ENCODE results near the gene MRPL36. TPM values are rescaled to one million over a fixed set of nuclear protein-coding genes. Genes with fewer than 3 reads are reported as not detected.

Gene MRPL36
- total and polyA plus RNA-seq, 8 donors: 20.7 to 38.4 (median 29.0) TPM

GRCh38 chr5:1840741-1841521 is 41.3 kb upstream of the MRPL36 start:
- Histone ChIP-seq H3K36me3 (no peaks in the 10 kb centered on the region), H3K9me3 (no peaks in the 10 kb centered on the region), H3K4me3 (no peak overlapping the region), H3K27ac (no peak overlapping the region), H3K27me3 (peaks cover 6 to 79% of the 10 kb centered on the region in 2 donors), H3K4me1 (no peaks in the 10 kb centered on the region)
- intact Hi-C loops (cut with DNase I): no loop called here
- ATAC-seq (no peak), DNase-seq (peak in 1 of 4 donors; percentile 69)
- no peak for TF ChIP-seq CTCF (IDR thresholded peaks at IDR 0.05)

GRCh38 chr5:1840071-1840547 is 40.5 kb upstream of the MRPL36 start:
- intact Hi-C loops (cut with DNase I): no loop called here
- no peak for TF ChIP-seq CTCF (IDR thresholded peaks at IDR 0.05)
- peaks cover 6 to 86% of the 10 kb centered on the region in 2 donors for H3K27me3 ChIP-seq
- no peak overlapping the region for H3K27ac ChIP-seq
- ATAC-seq: no peak
- no peaks in the 10 kb centered on the region for H3K36me3 ChIP-seq
- no peak overlapping the region for H3K4me3 ChIP-seq
- no peaks in the 10 kb centered on the region for H3K9me3 ChIP-seq
- DNase-seq: peak in 1 of 4 donors; percentile 69
- no peaks in the 10 kb centered on the region for H3K4me1 ChIP-seq

DNA sequence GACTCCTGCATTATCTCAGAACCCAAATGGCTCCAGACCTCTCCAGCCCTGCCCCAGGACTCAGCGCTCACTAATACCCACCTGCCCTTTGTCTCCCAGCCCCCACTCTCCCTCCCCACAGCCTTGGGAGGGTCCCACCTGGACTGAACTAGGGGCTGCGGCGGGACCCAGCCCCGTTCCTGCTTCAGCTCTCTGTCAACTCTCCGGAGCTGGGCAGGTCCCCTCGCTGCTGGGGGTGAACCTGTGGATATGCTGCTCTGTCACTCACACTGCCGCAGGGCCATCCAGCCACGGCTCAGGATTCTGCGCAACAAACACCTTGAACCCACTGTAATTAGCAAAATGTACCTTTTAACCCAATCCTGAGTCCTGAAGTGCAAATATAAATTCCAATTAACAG is 38.4 kb upstream of the MRPL36 start:
- H3K9me3 ChIP-seq: no peaks in the 10 kb centered on the region
- no peak for TF ChIP-seq CTCF (IDR thresholded peaks at IDR 0.05)
- DNase-seq (peak in 1 of 4 donors; percentile 57), ATAC-seq (no peak)
- H3K36me3 ChIP-seq: no peaks in the 10 kb centered on the region
- intact Hi-C loops (cut with DNase I): no loop called here
- H3K27ac ChIP-seq: no peak overlapping the region
- H3K27me3 ChIP-seq: peaks cover 6 to 92% of the 10 kb centered on the region in 2 donors
- no peak overlapping the region for H3K4me3 ChIP-seq
- H3K4me1 ChIP-seq: no peaks in the 10 kb centered on the region

DNA sequence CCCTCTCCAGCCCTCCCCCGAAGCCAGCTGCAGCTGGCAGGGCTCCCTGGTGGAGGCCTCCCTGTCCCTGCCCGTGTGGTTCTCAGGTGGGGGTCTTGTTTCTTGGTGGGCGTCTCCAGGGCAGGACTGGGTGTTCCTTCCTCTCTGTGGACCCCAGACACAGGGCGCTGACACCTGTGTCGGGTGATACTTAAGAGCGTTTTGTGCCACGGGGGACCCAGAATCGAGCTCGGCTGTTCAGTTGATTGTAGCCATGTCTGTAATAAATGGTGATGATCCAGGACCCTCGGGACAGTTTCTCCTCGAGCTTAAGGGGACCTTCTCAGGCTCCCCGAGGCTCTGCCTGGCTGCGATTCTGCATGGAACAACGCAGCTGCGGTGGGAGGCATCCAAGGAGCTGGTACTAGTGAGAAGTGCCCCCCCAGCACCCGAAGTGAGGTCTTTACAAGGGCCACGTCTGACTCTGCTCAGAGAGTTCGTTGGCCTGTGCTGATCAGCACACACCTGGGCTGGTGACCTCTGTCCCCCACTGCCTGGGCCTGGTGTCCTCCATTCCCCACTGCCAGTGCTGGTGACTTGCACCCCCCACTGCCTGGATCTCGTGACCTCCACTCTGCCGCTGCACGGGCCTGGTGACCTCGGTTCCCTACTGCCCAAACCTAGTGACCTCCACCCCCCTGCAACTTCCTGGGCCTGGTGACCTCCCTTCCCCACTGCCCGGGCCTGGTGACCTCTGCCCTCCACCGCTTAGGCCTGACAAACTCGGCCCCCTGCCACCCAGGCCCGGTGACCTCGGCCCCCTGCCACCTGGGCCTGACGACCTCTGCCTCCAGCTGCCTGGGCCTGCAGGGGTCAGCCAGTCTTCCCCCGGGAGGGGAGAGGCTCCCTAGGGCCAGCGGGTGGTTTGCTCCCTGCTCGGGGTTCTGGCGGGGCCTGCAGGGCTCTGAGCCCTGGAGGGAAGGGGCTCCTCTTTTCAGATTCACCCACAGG is 37.5 kb upstream of the MRPL36 start:
- H3K36me3 ChIP-seq: no peaks in the 10 kb centered on the region
- ATAC-seq (no peak), DNase-seq (peak in 1 of 4 donors; percentile 71)
- H3K27me3 ChIP-seq: peaks cover 6 to 97% of the 10 kb centered on the region in 2 donors
- TF ChIP-seq CTCF (IDR thresholded peaks at IDR 0.05): no peak
- no peaks in the 10 kb centered on the region for H3K9me3 ChIP-seq
- H3K4me1 ChIP-seq: no peaks in the 10 kb centered on the region
- intact Hi-C loops (cut with DNase I): no loop called here
- no peak overlapping the region for H3K4me3 ChIP-seq
- H3K27ac ChIP-seq: no peak overlapping the region
